B cell (primary cell): ENCODE data around the gene ZNF174. TPM values are rescaled to one million over a fixed set of nuclear protein-coding genes. Genes with fewer than 3 reads are reported as not detected.

Experiments used
- ATAC-seq: fragments of 200-7000 bp; cut with Tn5 transposase; one replicate; pipeline ENCODE4 v1.10.0; 2021; ENCODE audit warnings: low read depth, mild to moderate bottlenecking, moderate number of reproducible peaks, moderate library complexity
- CTCF ChIA-PET: fragments of 350-600 bp; sonication (Branson Sonifier 250); formaldehyde crosslinking; loops from one replicate; lab custom pipeline; 2021; ENCODE audit warnings: antibody characterized with exemption, inconsistent platforms; lab: Charles Lee
- POLR2A ChIA-PET: fragments of 350-600 bp; sonication (Branson Sonifier 250); formaldehyde crosslinking; loops from one replicate; lab custom pipeline; 2021; ENCODE audit warnings: antibody characterized with exemption; lab: Charles Lee
- DNase-seq: peaks from one replicate; pipeline ENCODE4 v3.0.0; 2013
- H2AFZ ChIP-seq: 2 replicates; pipeline ENCODE4 v1.6.1; 2012; ENCODE audit warnings: mild to moderate bottlenecking, low read depth, low read length; ENCODE audit not compliant: insufficient read depth, poor library complexity, severe bottlenecking
- H3K27ac ChIP-seq, 2 donors: 1 replicate in 1 of 2; 2 replicates in 1 of 2; pipeline ENCODE4 v1.5.1; 2012 to 2013; ENCODE audit warnings: low read length in 2 of 2, mild to moderate bottlenecking in 2 of 2, moderate library complexity in 1 of 2
- H3K27me3 ChIP-seq, 4 experiments: fragments of 200-600 bp in 1 of 4; sonication (generic) in 1 of 4; replicated peaks in 1 of 4; 1 replicate in 2 of 4; 2 replicates in 2 of 4; pipeline versions ENCODE4 v1.6.1 to v1.7.0; 2013 to 2016; ENCODE audit warnings: low read length in 3 of 4, mild to moderate bottlenecking in 2 of 4, mixed read lengths in 1 of 4, moderate library complexity in 1 of 4; ENCODE audit not compliant: insufficient read depth in 4 of 4, control insufficient read depth in 3 of 4; ENCODE audit errors: control extremely low read depth in 1 of 4
- H3K36me3 ChIP-seq, 2 experiments: replicated peaks in 1 of 2; 1 replicate in 1 of 2; 2 replicates in 1 of 2; pipeline versions ENCODE4 v1.6.1 to v1.7.1; 2013; ENCODE audit warnings: low read length in 1 of 2; ENCODE audit not compliant: insufficient read depth in 2 of 2, control insufficient read depth in 1 of 2; ENCODE audit errors: control extremely low read depth in 1 of 2, extremely low read depth in 1 of 2
- H3K4me1 ChIP-seq, 2 donors: fragments of 200-600 bp in 1 of 2; sonication (generic) in 1 of 2; 1 replicate in 1 of 2; 2 replicates in 1 of 2; pipeline versions ENCODE4 v1.5.1 to v1.6.1; 2013 to 2017; ENCODE audit warnings: low read length in 2 of 2; ENCODE audit not compliant: control insufficient read depth in 2 of 2, insufficient read depth in 2 of 2
- H3K4me2 ChIP-seq: replicated peaks from 2 replicates; pipeline ENCODE3; 2012; ENCODE audit warnings: mild to moderate bottlenecking, low read depth, low read length; ENCODE audit not compliant: poor library complexity, severe bottlenecking
- H3K4me3 ChIP-seq, 5 experiments: fragments of 200-600 bp in 1 of 5; sonication (generic) in 1 of 5; 1 replicate in 3 of 5; 2 replicates in 2 of 5; pipeline versions ENCODE4 v1.5.1 to v1.7.0; 2011 to 2016; ENCODE audit warnings: low read length in 4 of 5, mild to moderate bottlenecking in 4 of 5, low read depth in 2 of 5, control low read depth in 1 of 5, moderate library complexity in 1 of 5; ENCODE audit not compliant: insufficient read depth in 1 of 5; ENCODE audit errors: control extremely low read depth in 1 of 5, extremely low read depth in 1 of 5
- H3K79me2 ChIP-seq: fragments of 200-600 bp; sonication (generic); one replicate; pipeline ENCODE4 v1.6.0; 2016; ENCODE audit warnings: low read length; ENCODE audit not compliant: control insufficient read depth, insufficient read depth
- H3K9ac ChIP-seq: fragments of 200-600 bp; sonication (generic); 2 replicates; pipeline ENCODE4 v1.6.1; 2017; ENCODE audit warnings: mild to moderate bottlenecking, low read length, moderate library complexity
- H3K9me3 ChIP-seq, 3 donors: one replicate each; pipeline versions ENCODE4 v1.6.1 to v1.7.1; 2013; ENCODE audit warnings: low read length in 2 of 3; ENCODE audit not compliant: control insufficient read depth in 2 of 3, insufficient read depth in 1 of 3; ENCODE audit errors: control extremely low read depth in 1 of 3
- H4K20me1 ChIP-seq: 2 replicates; pipeline ENCODE4 v1.6.0; 2012; ENCODE audit warnings: mild to moderate bottlenecking, low read length; ENCODE audit not compliant: insufficient read depth, control insufficient read depth, poor library complexity, severe bottlenecking
- H3K27ac Mint-ChIP-seq: one replicate; pipeline ENCODE4 v1.8.0; 2021; ENCODE audit warnings: mixed read lengths
- H3K27me3 Mint-ChIP-seq: one replicate; pipeline ENCODE4 v1.8.0; 2021; ENCODE audit warnings: mixed read lengths
- H3K4me1 Mint-ChIP-seq: one replicate; pipeline ENCODE4 v1.8.0; 2021; ENCODE audit warnings: mixed read lengths
- H3K4me3 Mint-ChIP-seq: one replicate; pipeline ENCODE4 v1.8.0; 2021; ENCODE audit warnings: mixed read lengths
- H3K9me3 Mint-ChIP-seq: one replicate; pipeline ENCODE4 v1.8.0; 2022; ENCODE audit warnings: mixed read lengths; ENCODE audit not compliant: insufficient read depth
- CTCF ChIP-seq: fragments of 200-600 bp; IDR thresholded peaks from one replicate; pipeline ENCODE4 v1.8.0; 2022; ENCODE audit warnings: antibody characterized with exemption, mild to moderate bottlenecking
- EZH2 ChIP-seq: IDR thresholded peaks from 2 replicates; pipeline ENCODE4 v1.6.1; 2012; ENCODE audit warnings: borderline replicate concordance, low read depth, mild to moderate bottlenecking, moderate library complexity, low read length; ENCODE audit not compliant: insufficient read depth, poor library complexity, severe bottlenecking
- WGBS: methylation state at CpG from one replicate; pipeline ENCODE4 v1.1.5; 2013; ENCODE audit warnings: missing lambda C conversion rate; ENCODE audit not compliant: insufficient coverage; 5-methylcytosine and 5-hydroxymethylcytosine counted together
- intact Hi-C: fragments of 100-400 bp; cut with micrococcal nuclease; formaldehyde crosslinking; loops from one replicate; pipeline ENCODE4 v1.10.0; 2022
- polyA plus RNA-seq: library from polyadenylated mRNA; depleted of rRNA; stranded (reverse); fragments of >200 nt; gene quantifications from 2 replicates; pipeline ENCODE4 v1.2.3, GENCODE V29; 2012
- total RNA-seq, 2 donors: library from RNA; stranded (reverse); fragments of 120-200 nt in 1 of 2; gene quantifications; 1 replicate in 1 of 2; 2 replicates in 1 of 2; pipeline versions ENCODE4 v1.2.3 to v1.2.4, GENCODE V29; 2013 to 2022

ZNF174 gene
- total and polyA plus RNA-seq, 2 donors (not counting 1 experiment from before 2014, with no cell fraction given) = 6.7 to 12.7 TPM

DNA sequence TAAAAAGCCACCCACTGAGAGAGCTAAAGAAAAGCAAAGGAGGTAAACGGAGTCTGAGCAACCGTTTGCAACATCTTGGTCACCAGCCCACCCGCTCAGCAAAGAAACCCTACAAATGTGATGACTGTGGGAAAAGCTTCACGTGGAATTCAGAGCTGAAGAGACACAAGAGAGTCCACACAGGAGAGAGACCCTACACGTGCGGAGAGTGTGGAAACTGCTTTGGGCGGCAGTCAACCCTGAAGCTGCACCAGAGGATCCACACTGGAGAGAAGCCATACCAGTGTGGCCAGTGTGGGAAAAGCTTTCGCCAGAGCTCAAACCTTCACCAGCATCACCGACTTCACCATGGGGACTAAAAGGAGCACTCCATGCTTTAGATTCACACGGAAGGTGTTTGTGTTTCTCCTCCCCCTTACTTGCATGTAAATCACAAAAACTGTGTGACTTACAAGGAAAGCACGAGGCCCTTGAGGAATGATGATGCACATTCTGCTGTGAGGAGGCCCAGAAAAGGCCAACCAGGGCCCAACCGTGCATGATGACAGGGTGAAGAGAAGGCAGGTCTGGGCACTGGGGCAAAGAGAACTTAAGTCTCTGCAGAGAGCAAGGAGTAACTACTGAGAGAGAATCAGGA, 7.7 kb downstream of the ZNF174 start:
- H3K36me3 ChIP-seq = peaks cover 19 to 50% of the 10 kb centered on the region in 2 experiments
- peak overlapping the region in 1 of 5 experiments; percentile 5 for H3K4me3 ChIP-seq
- no peak overlapping the region for H2AFZ ChIP-seq
- peaks cover 20 to 82% (median 79%) of the 10 kb centered on the region in 3 donors for H3K9me3 ChIP-seq
- DNase-seq (no peak), ATAC-seq (no peak)
- Mint-ChIP-seq H3K27me3 (no peaks in the 10 kb centered on the region), H3K9me3 (peaks cover 21% of the 10 kb centered on the region), H3K4me1 (peaks cover 8% of the 10 kb centered on the region), H3K4me3 (no peak overlapping the region), H3K27ac (no peak overlapping the region)
- no peak overlapping the region for H3K4me2 ChIP-seq
- H4K20me1 ChIP-seq = no peaks in the 10 kb centered on the region
- TF ChIP-seq CTCF = no peak
- no peak for TF ChIP-seq EZH2
- intact Hi-C loops = no loop called here
- WGBS = 97% methylated on average over 11 of the region's 12 CpGs
- ChIA-PET CTCF (no interaction called here), POLR2A (no interaction called here)
- no peak overlapping the region for H3K9ac ChIP-seq
- H3K79me2 ChIP-seq = peaks cover 12% of the 10 kb centered on the region
- H3K27me3 ChIP-seq = peaks cover 0 to 7% (median 0%) of the 10 kb centered on the region in 4 experiments
- no peak overlapping the region for H3K27ac ChIP-seq
- H3K4me1 ChIP-seq = peaks cover 0 to 3% of the 10 kb centered on the region in 2 donors

DNA sequence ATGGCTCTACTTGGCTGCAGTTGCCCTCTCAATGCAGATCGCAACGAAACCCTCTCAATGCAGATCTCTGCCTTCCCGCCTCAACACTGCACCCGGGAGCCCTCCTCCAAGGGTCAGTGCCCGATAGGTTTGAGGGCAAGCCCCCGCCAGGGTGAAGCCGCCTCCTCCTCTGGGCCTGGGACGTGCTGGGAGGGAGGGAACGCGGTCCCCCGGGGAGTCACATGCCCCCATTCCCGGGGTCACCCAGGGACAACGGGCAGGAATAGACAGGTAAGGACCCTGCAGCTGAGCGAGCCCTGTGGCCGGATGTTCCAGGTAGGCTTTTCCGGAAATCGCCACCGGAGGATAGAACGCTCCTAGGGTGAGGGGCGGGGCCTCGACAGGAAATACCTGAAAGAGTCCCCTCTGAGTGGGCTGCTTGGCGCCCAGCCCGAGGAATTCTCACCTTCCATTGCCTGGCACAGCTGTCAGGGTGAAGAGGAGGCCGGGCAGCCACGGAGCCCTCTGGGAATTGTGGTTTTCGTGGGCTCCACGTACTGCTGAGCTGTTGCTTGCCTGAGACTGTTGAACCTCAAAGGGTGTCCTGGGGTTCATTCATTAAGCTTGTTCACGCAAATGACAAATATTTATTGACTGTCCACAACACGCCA, 12.8 kb downstream of the ZNF174 start:
- Mint-ChIP-seq H3K27me3 (peaks cover 3% of the 10 kb centered on the region), H3K9me3 (peaks cover 17% of the 10 kb centered on the region), H3K4me3 (no peak overlapping the region), H3K4me1 (no peaks in the 10 kb centered on the region), H3K27ac (no peak overlapping the region)
- H3K27me3 ChIP-seq = peaks cover 0 to 9% (median 0%) of the 10 kb centered on the region in 4 experiments
- no peak overlapping the region for H3K27ac ChIP-seq
- ChIA-PET CTCF (interaction anchor here (0.5 kb wide), 1 partner anchor 895 kb away, joined by 3 read pairs; no protein-coding TSS in a partner anchor), POLR2A (no interaction called here)
- no peak overlapping the region for H3K4me2 ChIP-seq
- H3K9me3 ChIP-seq = peaks cover 7 to 83% (median 53%) of the 10 kb centered on the region in 3 donors
- H3K4me1 ChIP-seq = no peaks in the 10 kb centered on the region
- intact Hi-C loops = no loop called here
- no peak for TF ChIP-seq EZH2
- peaks cover 0 to 4% of the 10 kb centered on the region in 2 experiments for H3K36me3 ChIP-seq
- ATAC-seq = no peak
- no peak overlapping the region for H3K9ac ChIP-seq
- no peak overlapping the region for H3K4me3 ChIP-seq
- H3K79me2 ChIP-seq = no peaks in the 10 kb centered on the region
- DNase-seq = no peak
- no peak overlapping the region for H2AFZ ChIP-seq
- no peaks in the 10 kb centered on the region for H4K20me1 ChIP-seq
- WGBS = 44% methylated on average over 28 of the region's 29 CpGs
